Activated naive CD4-positive, alpha-beta T cell treated with anti-CD3 and anti-CD28 coated beads for 36 hours (primary cell): ENCODE measurements around the gene SLC25A39. TPM values are rescaled to one million over a fixed set of nuclear protein-coding genes. Genes with fewer than 3 reads are reported as not detected.
A peak's percentile ranks its signal among the peaks of the same experiment; 100 is the strongest.
"Not testable (repeated sequence)": the region's sequence is repeated elsewhere in the genome, so short reads cannot be mapped to it uniquely, and the experiment has no call there.

Experiments
- CTCF ChIA-PET: fragments of 350-600 bp; sonication (Branson Sonifier 250); formaldehyde crosslinking; loops from one replicate; lab custom pipeline; 2021; ENCODE audit warnings: antibody characterized with exemption; lab: Charles Lee
- DNase-seq: peaks from one replicate; pipeline ENCODE4 v3.0.0-alpha.2; 2020
- H3K27ac Mint-ChIP-seq: one replicate; pipeline ENCODE4 v1.8.0; 2021; ENCODE audit warnings: mild to moderate bottlenecking, mixed read lengths
- H3K27me3 Mint-ChIP-seq: one replicate; pipeline ENCODE4 v1.8.0; 2021; ENCODE audit warnings: low read depth, mixed read lengths
- H3K36me3 Mint-ChIP-seq: one replicate; pipeline ENCODE4 v1.8.0; 2021; ENCODE audit warnings: low read depth, mixed read lengths
- H3K4me1 Mint-ChIP-seq: one replicate; pipeline ENCODE4 v1.8.0; 2021; ENCODE audit warnings: low read depth, mixed read lengths
- H3K4me3 Mint-ChIP-seq: one replicate; pipeline ENCODE4 v1.8.0; 2021; ENCODE audit warnings: mild to moderate bottlenecking, moderate library complexity, mixed read lengths
- H3K9me3 Mint-ChIP-seq: one replicate; pipeline ENCODE4 v1.8.0; 2021; ENCODE audit warnings: mixed read lengths
- intact Hi-C: fragments of 100-400 bp; cut with micrococcal nuclease; formaldehyde crosslinking; loops from one replicate; pipeline ENCODE4 v1.15.1; 2023
- total RNA-seq, 2 experiments: library from RNA; stranded (reverse); gene quantifications; one replicate each; pipeline ENCODE4 v1.2.3, GENCODE V29; 2021

Gene SLC25A39
- total RNA-seq, 2 experiments from 2014 or later: 146 to 149 TPM

DNA sequence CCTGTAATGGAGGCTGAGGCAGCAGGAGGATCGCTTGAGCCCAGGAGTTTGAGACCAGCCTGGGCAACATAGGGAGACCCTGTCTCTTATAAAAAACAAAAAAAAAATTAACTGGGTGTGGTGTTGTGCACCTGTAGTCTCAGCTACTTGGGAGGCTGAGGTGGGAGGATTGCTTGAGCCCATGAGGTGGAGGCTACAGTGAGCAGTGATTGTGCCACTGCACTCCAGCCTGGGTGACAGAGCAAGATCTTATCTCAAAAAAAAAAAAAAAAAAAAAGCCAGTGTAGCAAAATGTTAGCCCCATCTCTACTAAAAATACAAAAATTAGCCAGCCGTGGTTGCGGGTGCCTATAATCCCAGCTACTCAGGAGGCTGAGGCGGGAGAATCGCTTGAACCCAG, 5.6 kb upstream of the SLC25A39 start:
- H3K4me3 Mint-ChIP-seq, H3K27ac Mint-ChIP-seq, intact Hi-C loops, H3K27me3 Mint-ChIP-seq, H3K36me3 Mint-ChIP-seq, DNase-seq, H3K9me3 Mint-ChIP-seq: not testable (repeated sequence)
- H3K4me1 Mint-ChIP-seq: peaks cover 20% of the 10 kb centered on the region
- CTCF ChIA-PET: interaction anchor here (0.7 to 5.0 kb wide), 13 partner anchors 11 to 145 kb away, joined by 3 to 64 read pairs (median 5); partner anchors contain the start of genes GRN, RUNDC3A and TMUB2

DNA sequence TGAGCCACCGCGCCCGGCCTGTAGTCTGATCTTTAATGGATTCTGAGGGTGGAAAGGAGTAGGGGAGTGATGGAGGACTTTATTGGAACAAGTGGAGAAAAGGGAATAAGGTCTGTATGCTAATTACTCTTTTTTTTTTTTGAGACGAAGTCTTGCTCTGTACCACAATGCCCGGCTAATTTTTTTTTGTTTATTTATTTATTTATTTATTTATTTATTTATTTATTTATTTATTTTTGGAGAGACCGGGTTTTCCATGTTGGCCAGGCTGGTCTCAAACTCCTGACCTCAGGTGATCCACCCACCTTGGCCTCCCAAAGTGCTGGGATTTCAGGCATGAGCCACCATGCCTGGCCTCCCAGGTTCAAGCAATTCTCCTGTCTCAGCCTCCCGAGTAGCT, 4.9 kb upstream of the SLC25A39 start:
- DNase-seq, H3K9me3 Mint-ChIP-seq, H3K27ac Mint-ChIP-seq, H3K27me3 Mint-ChIP-seq, H3K36me3 Mint-ChIP-seq, H3K4me3 Mint-ChIP-seq: not testable (repeated sequence)
- H3K4me1 Mint-ChIP-seq: peaks cover 20% of the 10 kb centered on the region
- CTCF ChIA-PET: interaction anchor here (1.6 to 5.0 kb wide), 4 partner anchors 12 to 128 kb away, joined by 5 to 64 read pairs (median 9); no protein-coding TSS in a partner anchor
- intact Hi-C loops: loop anchor here (5.0 kb wide), 1 partner anchor 262 kb away; the partner anchor contains the start of gene LSM12

DNA sequence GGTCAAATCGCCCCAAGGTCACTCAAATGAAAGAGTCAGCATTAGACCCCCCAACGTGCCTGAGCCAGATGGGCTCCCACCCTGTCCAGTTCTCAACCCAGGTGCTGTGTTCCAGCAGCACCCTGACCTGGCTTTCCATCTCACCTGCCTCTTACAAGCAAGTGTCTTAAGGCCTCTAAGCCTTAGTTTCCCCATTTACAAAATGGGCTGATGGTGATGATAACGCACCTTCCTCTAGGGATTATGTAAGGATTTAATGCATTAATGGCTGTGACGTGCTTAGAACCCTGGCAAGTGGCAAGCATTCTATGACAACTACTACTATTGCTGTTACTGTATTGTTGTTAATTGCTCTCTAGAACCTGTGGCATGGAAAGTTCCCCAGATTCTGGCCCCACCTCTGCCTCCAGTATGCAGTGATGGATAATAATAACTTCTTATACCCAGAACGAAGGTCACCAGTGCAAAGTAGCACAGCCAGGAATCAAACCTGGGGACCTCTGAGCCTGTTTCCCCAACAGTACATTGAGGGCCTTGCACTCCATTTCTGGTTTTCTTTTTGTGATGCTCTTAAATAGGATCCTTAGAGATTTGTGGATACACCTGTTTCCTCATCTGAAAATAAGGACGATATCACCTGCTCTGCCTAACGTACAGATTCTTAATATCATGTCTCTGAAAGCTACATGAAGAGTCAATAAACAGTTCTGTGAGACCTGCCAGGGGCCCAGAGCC, 3.3 kb upstream of the SLC25A39 start:
- no peaks in the 10 kb centered on the region for H3K9me3 Mint-ChIP-seq
- peak overlapping the region; percentile 1 for H3K4me3 Mint-ChIP-seq
- CTCF ChIA-PET: interaction anchor here (1.2 to 1.8 kb wide), 4 partner anchors 14 to 124 kb away, joined by 3 to 5 read pairs (median 4); partner anchors contain the start of gene GRN
- no peaks in the 10 kb centered on the region for H3K27me3 Mint-ChIP-seq
- H3K36me3 Mint-ChIP-seq: no peaks in the 10 kb centered on the region
- H3K27ac Mint-ChIP-seq: no peak overlapping the region
- DNase-seq: no peak
- intact Hi-C loops: loop anchor here (5.0 kb wide), 1 partner anchor 261 kb away; the partner anchor contains the start of gene LSM12
- H3K4me1 Mint-ChIP-seq: peaks cover 30% of the 10 kb centered on the region

DNA sequence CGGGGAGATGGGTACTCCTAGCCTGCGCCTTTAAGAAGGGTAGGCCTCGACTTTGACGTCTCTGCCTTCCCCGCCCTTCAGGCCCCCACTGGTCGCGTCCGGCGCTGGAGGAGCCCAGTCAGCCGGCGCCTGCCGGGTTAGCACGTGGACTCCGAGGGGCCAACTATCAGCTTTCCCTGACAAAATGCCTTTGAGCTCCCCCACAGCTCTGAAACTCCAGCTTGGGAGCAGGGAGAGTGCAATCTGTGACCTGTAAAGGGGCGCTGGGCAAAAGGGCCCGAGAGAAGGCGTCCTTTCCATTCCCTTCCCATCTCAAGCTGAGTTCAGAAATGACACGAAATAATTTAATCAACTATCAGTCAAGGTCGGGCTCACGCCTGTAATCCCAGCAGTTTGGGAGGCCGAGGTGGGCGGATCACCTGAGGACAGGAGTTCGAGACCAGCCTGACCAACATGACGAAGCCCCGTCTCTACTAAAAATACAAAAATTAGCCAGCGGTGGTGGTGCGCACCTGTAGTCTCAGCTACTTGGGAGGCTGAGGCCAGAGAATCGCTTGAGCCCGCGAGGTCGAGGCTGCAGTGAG, 2.3 kb upstream of the SLC25A39 start:
- DNase-seq: peak; percentile 94
- no peaks in the 10 kb centered on the region for H3K9me3 Mint-ChIP-seq
- CTCF ChIA-PET: interaction anchor here (1.1 kb wide), 1 partner anchor 117 kb away, joined by 6 read pairs; no protein-coding TSS in a partner anchor
- H3K4me1 Mint-ChIP-seq: peaks cover 36% of the 10 kb centered on the region
- H3K36me3 Mint-ChIP-seq: peaks cover 1% of the 10 kb centered on the region
- peak overlapping the region; percentile 85 for H3K27ac Mint-ChIP-seq
- intact Hi-C loops: loop anchor here (1.0 to 5.0 kb wide), 2 partner anchors 18 to 260 kb away; partner anchors contain the start of genes GRN and LSM12
- peak overlapping the region; percentile 69 for H3K4me3 Mint-ChIP-seq
- H3K27me3 Mint-ChIP-seq: no peaks in the 10 kb centered on the region

DNA sequence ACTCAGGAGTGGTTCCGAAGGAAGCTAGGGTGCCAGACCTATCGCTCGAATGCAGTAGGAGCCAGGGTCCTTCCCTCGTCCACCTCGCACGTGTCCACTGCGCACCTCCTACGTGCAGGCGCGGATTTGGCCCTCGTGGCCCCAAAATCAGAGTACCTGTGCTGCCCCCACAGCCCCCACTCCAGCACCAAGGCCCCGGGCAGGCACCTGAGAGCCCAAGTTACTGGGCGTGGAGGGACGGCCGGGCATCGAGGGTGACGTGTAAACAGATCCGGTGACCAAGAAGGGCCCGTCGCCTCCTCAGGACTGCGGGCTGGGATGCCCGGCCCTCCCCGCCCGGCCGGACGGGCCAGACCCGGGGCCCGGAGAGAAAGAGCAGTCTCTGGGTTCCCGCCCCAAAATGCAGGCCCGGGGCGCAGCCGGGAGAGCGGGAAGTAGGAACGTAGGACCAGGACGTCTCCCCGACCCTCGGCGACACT, 492 bp downstream of the SLC25A39 start:
- CTCF ChIA-PET: interaction anchor here (0.9 to 1.6 kb wide), 3 partner anchors 103 to 114 kb away, joined by 3 read pairs; no protein-coding TSS in a partner anchor
- peak overlapping the region; percentile 83 for H3K4me3 Mint-ChIP-seq
- H3K9me3 Mint-ChIP-seq: no peaks in the 10 kb centered on the region
- no peaks in the 10 kb centered on the region for H3K27me3 Mint-ChIP-seq
- H3K36me3 Mint-ChIP-seq: peaks cover 6% of the 10 kb centered on the region
- intact Hi-C loops: loop anchor here (1.0 to 2.0 kb wide), 2 partner anchors 113 to 183 kb away; partner anchors contain the start of gene HROB
- H3K27ac Mint-ChIP-seq: no peak overlapping the region
- DNase-seq: no peak
- H3K4me1 Mint-ChIP-seq: peaks cover 30% of the 10 kb centered on the region

DNA sequence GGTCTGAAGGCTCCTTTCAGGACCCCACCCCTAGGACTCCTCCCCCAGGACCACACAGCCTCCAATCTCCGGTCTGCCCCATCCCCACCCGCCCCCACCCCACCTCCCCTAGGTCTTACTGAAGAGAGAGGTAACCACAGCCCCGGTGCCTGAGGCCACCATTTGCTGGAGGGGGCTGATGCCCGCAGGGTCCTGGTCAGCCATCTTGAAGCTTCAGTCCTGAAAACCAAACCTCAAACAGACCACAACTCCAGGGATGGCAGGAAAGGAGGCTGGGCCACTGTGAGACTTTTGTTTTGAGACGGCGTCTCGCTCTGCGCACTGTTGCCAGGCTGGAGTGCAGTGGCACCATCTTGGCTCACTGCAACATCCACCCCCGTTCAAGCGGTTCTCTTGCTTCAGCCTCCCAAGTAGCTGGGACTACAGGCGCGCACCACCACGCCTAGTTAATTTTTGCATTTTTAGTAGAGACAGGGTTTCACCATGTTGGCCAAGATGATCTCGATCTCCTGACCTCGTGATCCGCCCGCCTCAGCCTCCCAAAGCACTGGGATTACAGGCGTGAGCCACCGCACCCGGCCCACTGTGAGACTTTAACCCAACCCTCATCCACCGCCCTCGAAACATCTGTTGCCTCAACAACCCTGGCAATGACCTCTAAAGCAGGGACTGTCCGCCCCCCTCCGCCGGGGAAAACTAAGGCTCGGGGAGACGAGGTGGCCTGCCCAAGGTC, 1.1 kb downstream of the SLC25A39 start:
- CTCF ChIA-PET: interaction anchor here (0.6 to 1.6 kb wide), 3 partner anchors 40 to 107 kb away, joined by 3 read pairs; partner anchors contain the start of gene FAM171A2
- no peak overlapping the region for H3K27ac Mint-ChIP-seq
- H3K27me3 Mint-ChIP-seq: no peaks in the 10 kb centered on the region
- H3K36me3 Mint-ChIP-seq: peaks cover 6% of the 10 kb centered on the region
- DNase-seq: no peak
- no peaks in the 10 kb centered on the region for H3K9me3 Mint-ChIP-seq
- peak overlapping the region; percentile 83 for H3K4me3 Mint-ChIP-seq
- intact Hi-C loops: loop anchor here (1.0 to 2.0 kb wide), 2 partner anchors 113 to 182 kb away; partner anchors contain the start of gene HROB
- peaks cover 30% of the 10 kb centered on the region for H3K4me1 Mint-ChIP-seq

DNA sequence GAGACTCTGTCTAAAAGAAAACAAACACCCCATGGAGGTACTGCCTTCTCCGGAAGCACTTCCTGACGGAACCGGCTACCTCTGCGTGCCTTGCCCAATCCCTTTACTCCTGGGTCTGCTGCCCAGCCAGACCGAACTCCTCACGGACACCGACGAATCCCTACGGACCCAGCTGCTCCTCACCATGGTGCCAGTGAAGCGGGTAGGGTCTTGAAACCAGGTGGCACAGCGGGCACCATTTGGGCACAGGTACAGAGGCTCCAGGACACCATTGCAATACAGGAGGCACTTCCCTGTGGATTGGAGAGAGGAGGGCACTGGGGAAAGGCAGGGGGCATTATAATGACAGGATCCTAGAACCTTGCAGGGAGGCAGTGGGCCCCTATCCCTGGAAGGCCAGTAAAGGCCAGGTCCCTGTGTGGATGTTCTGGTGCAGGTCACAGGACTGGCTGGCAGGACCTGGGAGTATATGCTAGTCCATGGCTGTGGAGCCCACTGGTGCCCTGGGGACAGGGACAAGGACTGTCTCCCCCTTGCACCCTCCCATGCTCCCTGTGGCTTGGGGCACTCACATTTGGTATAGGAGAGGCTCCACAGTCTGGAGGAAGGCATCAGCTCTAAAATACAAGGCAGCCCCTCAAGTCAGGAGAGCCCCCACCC, 2.3 kb downstream of the SLC25A39 start:
- H3K36me3 Mint-ChIP-seq: peaks cover 6% of the 10 kb centered on the region
- H3K9me3 Mint-ChIP-seq: no peaks in the 10 kb centered on the region
- H3K4me1 Mint-ChIP-seq: peaks cover 26% of the 10 kb centered on the region
- CTCF ChIA-PET: no interaction called here
- no peak overlapping the region for H3K4me3 Mint-ChIP-seq
- no peak overlapping the region for H3K27ac Mint-ChIP-seq
- intact Hi-C loops: no loop called here
- no peak for DNase-seq
- peaks cover 4% of the 10 kb centered on the region for H3K27me3 Mint-ChIP-seq

DNA sequence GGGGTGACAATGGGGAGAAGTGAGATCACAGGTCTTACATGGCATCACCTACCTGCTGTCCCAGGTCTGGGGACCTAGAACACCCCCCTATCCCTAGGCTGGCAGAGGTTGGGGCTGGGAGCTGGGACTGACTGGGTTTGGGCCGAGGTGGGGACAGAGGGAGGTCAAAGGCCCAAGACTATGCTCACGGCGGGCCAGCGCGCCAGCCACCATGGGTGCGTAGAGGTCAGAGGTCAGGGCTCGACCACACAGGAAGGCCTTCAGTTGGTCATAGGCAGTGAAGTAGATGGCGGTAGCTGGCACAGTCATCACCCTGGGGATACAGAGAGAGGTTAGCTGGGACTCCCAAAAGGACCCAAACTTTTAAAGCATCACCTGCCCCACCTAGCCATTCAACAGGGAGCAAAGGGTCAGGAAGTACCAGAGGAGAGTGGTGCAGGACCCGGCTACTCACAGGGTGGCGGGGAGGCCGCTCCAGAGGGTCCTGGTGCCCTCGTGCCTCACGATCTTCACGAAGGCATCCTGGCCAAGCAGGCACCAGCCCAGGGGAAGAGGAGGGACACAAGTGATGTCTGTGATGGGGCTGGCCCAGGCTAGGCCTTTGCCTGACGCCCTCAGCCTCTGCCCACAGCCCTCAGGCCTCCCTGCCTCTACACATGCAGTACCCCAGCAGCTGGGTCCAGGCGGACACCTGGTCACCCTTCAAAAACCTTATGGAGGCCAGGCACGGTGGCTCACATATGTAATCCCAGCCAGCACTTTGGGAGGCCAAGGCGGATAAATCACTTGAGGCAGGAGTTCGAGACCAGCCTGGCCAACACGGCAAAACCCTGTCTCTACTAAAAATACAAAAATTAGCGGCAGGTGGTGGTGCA, 3.1 kb downstream of the SLC25A39 start:
- Mint-ChIP-seq H3K27me3 (peaks cover 8% of the 10 kb centered on the region), H3K9me3 (no peaks in the 10 kb centered on the region), H3K27ac (no peak overlapping the region), H3K4me3 (no peak overlapping the region), H3K4me1 (peaks cover 24% of the 10 kb centered on the region), H3K36me3 (peaks cover 6% of the 10 kb centered on the region)
- DNase-seq: no peak
- CTCF ChIA-PET: no interaction called here
- intact Hi-C loops: no loop called here

DNA sequence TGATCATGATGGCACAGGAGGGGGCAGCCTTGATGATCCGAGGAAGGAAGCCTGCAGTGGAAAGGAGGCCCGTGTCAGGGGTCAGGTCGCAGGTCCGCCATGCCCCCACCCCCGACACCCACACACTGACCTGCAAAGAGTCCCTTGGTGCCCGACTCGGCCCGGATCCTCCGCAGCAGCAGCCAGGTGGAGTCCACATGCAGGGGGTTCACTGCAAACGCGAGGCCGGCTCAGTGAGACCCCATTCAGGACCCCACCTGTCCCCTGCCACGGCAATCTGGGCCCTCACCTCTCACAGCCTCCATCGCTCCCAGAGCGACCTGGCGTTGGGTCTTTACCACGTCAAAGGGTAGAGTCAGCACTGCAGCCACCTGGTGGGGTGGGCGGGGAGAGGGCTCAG, 4.6 kb downstream of the SLC25A39 start:
- H3K4me3 Mint-ChIP-seq: no peak overlapping the region
- H3K27ac Mint-ChIP-seq: no peak overlapping the region
- intact Hi-C loops: no loop called here
- peaks cover 26% of the 10 kb centered on the region for H3K4me1 Mint-ChIP-seq
- H3K9me3 Mint-ChIP-seq: no peaks in the 10 kb centered on the region
- peaks cover 20% of the 10 kb centered on the region for H3K27me3 Mint-ChIP-seq
- no peak for DNase-seq
- H3K36me3 Mint-ChIP-seq: peaks cover 6% of the 10 kb centered on the region
- CTCF ChIA-PET: interaction anchor here (1.2 kb wide), 1 partner anchor 11 kb away, joined by 3 read pairs; no protein-coding TSS in a partner anchor

DNA sequence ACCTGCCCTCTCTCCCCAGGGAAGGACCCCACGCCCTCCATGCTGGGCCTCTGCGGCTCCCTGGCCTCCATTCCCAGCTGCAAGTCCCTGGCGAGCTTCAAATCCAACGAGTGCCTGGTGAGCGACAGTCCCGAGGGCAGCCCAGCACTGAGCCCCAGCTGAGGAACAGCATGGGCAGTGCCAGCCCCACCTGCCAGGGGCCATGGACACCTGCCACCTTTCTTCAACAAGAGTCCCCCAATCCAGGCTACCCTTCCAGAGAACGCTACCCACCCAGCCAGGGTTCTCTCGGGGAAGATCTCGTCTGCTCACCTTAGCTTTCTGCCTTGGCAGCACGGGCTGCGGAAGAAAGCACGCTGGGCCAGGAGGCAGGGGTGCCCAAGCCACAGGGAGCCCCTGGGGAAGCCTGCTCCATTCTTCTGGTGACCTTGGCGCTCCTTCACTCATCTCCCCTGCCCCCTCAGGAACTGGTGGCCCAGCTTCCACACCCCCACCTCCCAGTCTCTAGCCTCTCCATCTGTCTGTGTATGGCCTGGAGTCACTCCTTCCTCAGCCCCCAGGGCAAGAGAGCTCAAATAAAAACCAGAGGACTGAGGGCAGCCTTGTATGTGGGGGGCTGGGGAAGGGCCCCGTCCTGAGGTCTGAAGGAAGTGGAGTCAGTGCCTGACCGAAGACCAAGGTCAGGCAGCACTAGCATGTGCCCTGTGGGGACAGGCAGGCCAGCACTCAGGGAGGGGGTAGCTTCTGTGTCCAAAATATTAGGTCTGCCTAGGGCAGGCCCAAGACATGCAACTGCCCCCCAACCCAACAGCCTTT, 6.3 kb downstream of the SLC25A39 start:
- intact Hi-C loops: no loop called here
- Mint-ChIP-seq H3K4me3 (no peak overlapping the region), H3K9me3 (no peaks in the 10 kb centered on the region), H3K4me1 (peaks cover 20% of the 10 kb centered on the region), H3K36me3 (peaks cover 6% of the 10 kb centered on the region), H3K27ac (no peak overlapping the region), H3K27me3 (peaks cover 27% of the 10 kb centered on the region)
- CTCF ChIA-PET: interaction anchor here (1.1 kb wide), 2 partner anchors 108 to 168 kb away, joined by 3 read pairs; no protein-coding TSS in a partner anchor
- DNase-seq: no peak
